HG03280 (cell line): Measurements from ENCODE around the gene DNM2.

ENCODE experiments used
- ATAC-seq: cut with Tn5 transposase; IDR thresholded peaks from one replicate; pipeline ENCODE4 v1.9.1; 2021; ENCODE audit warnings: mild to moderate bottlenecking, moderate library complexity; ENCODE audit not compliant: unreplicated experiment

The DNM2 gene

GRCh38 chr19:10811391-10812111 lies 93.7 kb downstream of the DNM2 start:
- ATAC-seq = no peak

GRCh38 chr19:10812196-10812595 lies 94.3 kb downstream of the DNM2 start:
- no peak for ATAC-seq

GRCh38 chr19:10812902-10813404 lies 95.1 kb downstream of the DNM2 start:
- no peak for ATAC-seq

- no peak for ATAC-seq
Observed at GRCh38 chr19:10815007-10815536, 97.2 kb downstream of the DNM2 start.

GRCh38 chr19:10815969-10816644 lies 98.2 kb downstream of the DNM2 start:
- ATAC-seq = no peak

GRCh38 chr19:10816691-10817090 lies 98.8 kb downstream of the DNM2 start:
- ATAC-seq = no peak

- no peak for ATAC-seq
Observed at GRCh38 chr19:10817291-10818038, 99.6 kb downstream of the DNM2 start.

- no peak for ATAC-seq
Observed at GRCh38 chr19:10818301-10819123, 100.6 kb downstream of the DNM2 start.

- ATAC-seq = no peak
Observed at GRCh38 chr19:10819124-10820060, 101.5 kb downstream of the DNM2 start.

- ATAC-seq = no peak
Observed at GRCh38 chr19:10820173-10820572, 102.3 kb downstream of the DNM2 start.

- no peak for ATAC-seq
Observed at GRCh38 chr19:10823690-10824089, 105.8 kb downstream of the DNM2 start.

- ATAC-seq = no peak
Observed at GRCh38 chr19:10826231-10826630, 108.4 kb downstream of the DNM2 start.

GRCh38 chr19:10826846-10827245 lies 109.0 kb downstream of the DNM2 start:
- no peak for ATAC-seq

GRCh38 chr19:10828981-10829821 lies 111.3 kb downstream of the DNM2 start:
- ATAC-seq = no peak

GRCh38 chr19:10829967-10830366 lies 112.1 kb downstream of the DNM2 start:
- no peak for ATAC-seq

GRCh38 chr19:10830370-10830769 lies 112.5 kb downstream of the DNM2 start:
- no peak for ATAC-seq

GRCh38 chr19:10830931-10831779 lies 113.3 kb downstream of the DNM2 start:
- no peak for ATAC-seq
